Measurements from ENCODE around the gene MS4A13. TPM values are rescaled to one million over a fixed set of nuclear protein-coding genes. Genes with fewer than 3 reads are reported as not detected.
"Not testable (repeated sequence)": the region's sequence is repeated elsewhere in the genome, so short reads cannot be mapped to it uniquely, and the experiment has no call there.

The MS4A13 gene
- total RNA-seq = not detected
- long read RNA-seq, donor 1 = 0 reads
- long read RNA-seq, donor 2 = 0 reads

GRCh38 chr11:60515144-60515855, at the start of gene MS4A13:
TSS of gene MS4A13 (plus strand) at chr11:60515392. CDS start at chr11:60518084, 2,692 bp downstream.
- intact Hi-C loops (cut with DNase I) = no loop called here
- no peak for DNase-seq (ENCODE audit: low spot score)

- DNase-seq (ENCODE audit: low spot score) = no peak
- intact Hi-C loops (cut with DNase I) = no loop called here
Measured at GRCh38 chr11:60468829-60469228, 46.4 kb upstream of the MS4A13 start.

GRCh38 chr11:60469723-60470122, 45.5 kb upstream of the MS4A13 start:
- no peak for DNase-seq (ENCODE audit: low spot score)
- intact Hi-C loops (cut with DNase I) = no loop called here

GRCh38 chr11:60477035-60477445, 38.2 kb upstream of the MS4A13 start:
- no peak for DNase-seq (ENCODE audit: low spot score)
- intact Hi-C loops (cut with DNase I) = no loop called here

- intact Hi-C loops (cut with DNase I) = no loop called here
- DNase-seq (ENCODE audit: low spot score) = no peak
Measured at GRCh38 chr11:60482361-60482760, 32.8 kb upstream of the MS4A13 start.

- DNase-seq (ENCODE audit: low spot score) = no peak
- intact Hi-C loops (cut with DNase I) = no loop called here
Measured at GRCh38 chr11:60485987-60486386, 29.2 kb upstream of the MS4A13 start.

- DNase-seq (ENCODE audit: low spot score) = no peak
- intact Hi-C loops (cut with DNase I) = no loop called here
Measured at GRCh38 chr11:60492488-60493009, 22.6 kb upstream of the MS4A13 start, which contains the start of gene MS4A12. TSS of gene MS4A12 (plus strand) at chr11:60492778. CDS start at chr11:60497319, 4,541 bp downstream.

GRCh38 chr11:60493454-60493853, 21.7 kb upstream of the MS4A13 start:
- intact Hi-C loops (cut with DNase I) = no loop called here
- no peak for DNase-seq (ENCODE audit: low spot score)

- intact Hi-C loops (cut with DNase I) = no loop called here
- DNase-seq (ENCODE audit: low spot score) = no peak
Measured at GRCh38 chr11:60498399-60498798, 16.8 kb upstream of the MS4A13 start.

- no peak for DNase-seq (ENCODE audit: low spot score)
- intact Hi-C loops (cut with DNase I) = no loop called here
Measured at GRCh38 chr11:60498853-60499252, 16.3 kb upstream of the MS4A13 start.

GRCh38 chr11:60500276-60500910, 14.8 kb upstream of the MS4A13 start:
- intact Hi-C loops (cut with DNase I) = no loop called here
- DNase-seq (ENCODE audit: low spot score) = no peak

- no peak for DNase-seq (ENCODE audit: low spot score)
- intact Hi-C loops (cut with DNase I) = no loop called here
Measured at GRCh38 chr11:60502221-60502775, 12.9 kb upstream of the MS4A13 start.

- DNase-seq (ENCODE audit: low spot score) = no peak
- intact Hi-C loops (cut with DNase I) = no loop called here
Measured at GRCh38 chr11:60504219-60504905, 10.8 kb upstream of the MS4A13 start.

GRCh38 chr11:60509609-60510008, 5.6 kb upstream of the MS4A13 start:
- intact Hi-C loops (cut with DNase I) = not testable (repeated sequence)
- peak; percentile 66 for DNase-seq (ENCODE audit: low spot score)

- intact Hi-C loops (cut with DNase I); DNase-seq (ENCODE audit: low spot score): not testable (repeated sequence)
Measured at GRCh38 chr11:60510209-60510608, 5.0 kb upstream of the MS4A13 start.

GRCh38 chr11:60511393-60511792, 3.8 kb upstream of the MS4A13 start:
- intact Hi-C loops (cut with DNase I) = no loop called here
- DNase-seq (ENCODE audit: low spot score) = no peak

GRCh38 chr11:60512651-60513225, 2.5 kb upstream of the MS4A13 start:
- no peak for DNase-seq (ENCODE audit: low spot score)
- intact Hi-C loops (cut with DNase I) = no loop called here

GRCh38 chr11:60513496-60514460, 1.4 kb upstream of the MS4A13 start:
- DNase-seq (ENCODE audit: low spot score) = no peak
- intact Hi-C loops (cut with DNase I) = no loop called here
